ENCODE measurements around the gene USP28.

GRCh38 chr11:113877670-113878055, 2.3 kb upstream of the USP28 start:
- no peak for TF ChIP-seq CTCF (conservative IDR thresholded peaks at IDR 0.05; ENCODE audit: low read depth, low read length)
- no peak for TF ChIP-seq EZH2 (IDR thresholded peaks at IDR 0.05; ENCODE audit: borderline replicate concordance, low read depth, low read length, poor library complexity, severe bottlenecking)
